ENCODE results near the gene CRYBB1.

CRYBB1 gene

DNA sequence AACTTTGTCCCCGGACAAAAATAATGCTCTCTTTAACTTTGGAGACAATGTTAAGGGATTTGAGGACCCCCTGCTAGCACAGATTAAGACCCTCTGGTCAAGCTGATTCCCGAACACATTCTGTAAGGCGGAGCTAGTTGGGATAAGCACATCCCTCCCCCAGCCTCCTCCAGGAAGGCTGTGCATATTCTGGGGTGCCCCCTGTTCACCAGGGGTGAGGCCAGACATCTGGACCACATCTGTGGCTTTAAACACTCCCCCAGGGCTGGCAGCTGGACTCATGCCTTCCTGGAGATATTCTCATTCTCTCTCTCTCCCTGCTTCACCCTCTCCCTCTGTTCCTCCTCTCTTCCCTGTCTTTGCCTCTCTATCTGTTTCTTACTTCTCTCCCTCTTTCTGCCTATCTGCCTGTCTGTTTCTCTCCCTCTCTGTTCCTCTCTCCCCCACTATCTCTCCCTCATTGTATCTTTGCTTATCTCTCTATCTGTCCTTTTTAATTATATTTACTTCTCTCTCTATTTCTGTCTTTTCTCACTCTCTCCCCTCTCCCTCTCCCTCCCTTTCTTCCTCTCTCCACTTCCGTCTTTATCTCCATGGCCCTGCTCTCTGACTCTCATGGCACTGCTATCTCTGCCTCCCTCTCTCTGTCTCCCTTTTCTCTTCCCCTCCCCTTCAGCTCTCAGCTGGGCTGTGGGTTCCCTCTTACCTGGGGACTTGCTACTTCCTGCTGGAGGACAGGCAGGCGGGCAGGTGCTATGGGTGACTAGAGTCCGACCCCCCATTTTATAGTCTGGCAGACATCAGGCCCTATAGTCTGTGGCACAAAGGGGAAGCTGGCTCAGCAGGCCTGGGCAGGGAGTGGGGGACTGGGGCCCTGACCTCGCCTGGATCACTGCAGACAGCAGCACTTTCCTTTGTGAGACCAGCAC, at the start of gene CRYBB1:
Gene CRYBB1 (minus strand): TSS at position 757 of the 929 bp plus-strand sequence. CDS start 1,708 bp downstream, outside the sequence.
- Histone ChIP-seq H3K9ac (ENCODE audit: low read length in 5 of 5) (peak within 1 kb of the TSS in 1 of 5 donors; percentile 13), H3K27ac (ENCODE audit: low read depth, low read length) (peak within 1 kb of the TSS; percentile 46), H3K9me3 (ENCODE audit: control insufficient read depth in 5 of 5, low read length in 5 of 5) (no peaks in the 10 kb centered on the region), H3K36me3 (ENCODE audit: control insufficient read depth in 5 of 5, insufficient read depth in 5 of 5, low read length in 5 of 5) (no peaks in the 10 kb centered on the region), H3K4me1 (ENCODE audit: control insufficient read depth in 5 of 5, insufficient read depth in 5 of 5, low read length in 5 of 5) (peaks cover 0 to 35% (median 7%) of the 10 kb centered on the region in 5 donors), H3K27me3 (ENCODE audit: control insufficient read depth in 5 of 5, insufficient read depth in 4 of 5, low read length in 5 of 5) (peaks cover 5 to 20% (median 10%) of the 10 kb centered on the region in 5 donors), H3K4me3 (ENCODE audit: low read depth in 1 of 5, low read length in 5 of 5) (no peak within 1 kb of the TSS)

DNA sequence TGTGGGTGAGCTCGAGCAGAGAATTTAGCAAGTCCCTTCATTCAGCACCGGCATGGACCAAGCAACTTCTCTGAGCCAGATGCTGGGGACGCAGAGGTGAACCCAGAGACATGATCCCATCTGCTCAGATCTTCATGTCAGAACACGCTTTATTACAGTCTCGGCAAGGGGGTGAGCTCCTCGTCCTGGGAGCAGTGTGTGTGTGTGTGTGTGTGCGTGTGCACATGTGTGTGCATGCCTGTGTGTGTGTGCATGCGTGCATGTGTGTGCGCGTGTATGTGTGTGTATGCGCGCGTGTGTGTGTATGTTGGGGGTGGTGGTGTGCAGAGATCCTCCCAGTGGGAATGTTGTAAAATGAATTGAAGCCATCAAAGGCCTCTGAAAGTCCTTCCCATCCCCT, 49.3 kb upstream of the CRYBB1 start:
- no peaks in the 10 kb centered on the region for H3K9me3 ChIP-seq (ENCODE audit: control insufficient read depth in 5 of 5, low read length in 5 of 5)
- H3K4me1 ChIP-seq (ENCODE audit: control insufficient read depth in 5 of 5, insufficient read depth in 5 of 5, low read length in 5 of 5): peaks cover 4 to 8% (median 5%) of the 10 kb centered on the region in 5 donors
- no peak overlapping the region for H3K4me3 ChIP-seq (ENCODE audit: low read depth in 1 of 5, low read length in 5 of 5)
- no peak overlapping the region for H3K27ac ChIP-seq (ENCODE audit: low read depth, low read length)
- peaks cover 5 to 8% (median 6%) of the 10 kb centered on the region in 5 donors for H3K27me3 ChIP-seq (ENCODE audit: control insufficient read depth in 5 of 5, insufficient read depth in 4 of 5, low read length in 5 of 5)
- no peaks in the 10 kb centered on the region for H3K36me3 ChIP-seq (ENCODE audit: control insufficient read depth in 5 of 5, insufficient read depth in 5 of 5, low read length in 5 of 5)
- H3K9ac ChIP-seq (ENCODE audit: low read length in 5 of 5): no peak overlapping the region

- Histone ChIP-seq H3K4me3 (ENCODE audit: low read depth in 1 of 5, low read length in 5 of 5) (no peak overlapping the region), H3K27me3 (ENCODE audit: control insufficient read depth in 5 of 5, insufficient read depth in 4 of 5, low read length in 5 of 5) (peaks cover 5 to 14% (median 12%) of the 10 kb centered on the region in 5 donors), H3K9me3 (ENCODE audit: control insufficient read depth in 5 of 5, low read length in 5 of 5) (no peaks in the 10 kb centered on the region), H3K4me1 (ENCODE audit: control insufficient read depth in 5 of 5, insufficient read depth in 5 of 5, low read length in 5 of 5) (peaks cover 0 to 2% (median 0%) of the 10 kb centered on the region in 5 donors), H3K9ac (ENCODE audit: low read length in 5 of 5) (no peak overlapping the region), H3K36me3 (ENCODE audit: control insufficient read depth in 5 of 5, insufficient read depth in 5 of 5, low read length in 5 of 5) (no peaks in the 10 kb centered on the region), H3K27ac (ENCODE audit: low read depth, low read length) (no peak overlapping the region)
These were observed 48.0 kb upstream of the CRYBB1 start for GRCh38 chr22:26665813-26666231.

DNA sequence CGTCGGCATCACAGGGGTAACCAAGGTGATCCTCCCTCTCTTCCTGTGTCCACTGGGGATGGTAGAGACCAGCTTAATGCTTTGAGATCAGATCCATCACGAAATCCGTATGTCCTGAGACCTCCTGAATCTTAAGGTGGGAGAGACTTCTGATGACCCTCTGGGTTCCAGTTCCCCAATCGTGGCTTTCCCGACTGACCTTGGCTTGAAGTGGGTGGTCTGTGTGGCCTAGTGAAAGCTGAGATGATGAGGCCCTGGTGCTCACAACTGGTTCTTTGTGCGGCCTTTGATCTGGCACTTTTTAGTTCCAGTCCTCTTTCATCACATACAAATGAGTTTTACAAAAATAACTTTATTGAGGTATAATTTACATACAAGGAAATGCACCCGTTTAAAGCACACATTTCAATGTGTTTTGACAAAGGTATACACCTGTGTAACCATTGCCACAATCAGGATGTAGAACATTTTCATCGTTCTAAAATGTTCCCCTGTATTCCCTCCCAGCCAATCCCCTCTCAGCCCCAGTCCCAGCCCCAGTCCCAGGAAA, 45.6 kb upstream of the CRYBB1 start:
- no peaks in the 10 kb centered on the region for H3K36me3 ChIP-seq (ENCODE audit: control insufficient read depth in 5 of 5, insufficient read depth in 5 of 5, low read length in 5 of 5)
- no peak overlapping the region for H3K9ac ChIP-seq (ENCODE audit: low read length in 5 of 5)
- H3K27ac ChIP-seq (ENCODE audit: low read depth, low read length): no peak overlapping the region
- peaks cover 8 to 28% (median 23%) of the 10 kb centered on the region in 5 donors for H3K27me3 ChIP-seq (ENCODE audit: control insufficient read depth in 5 of 5, insufficient read depth in 4 of 5, low read length in 5 of 5)
- peaks cover 0 to 8% (median 7%) of the 10 kb centered on the region in 5 donors for H3K4me1 ChIP-seq (ENCODE audit: control insufficient read depth in 5 of 5, insufficient read depth in 5 of 5, low read length in 5 of 5)
- no peaks in the 10 kb centered on the region for H3K9me3 ChIP-seq (ENCODE audit: control insufficient read depth in 5 of 5, low read length in 5 of 5)
- no peak overlapping the region for H3K4me3 ChIP-seq (ENCODE audit: low read depth in 1 of 5, low read length in 5 of 5)

GRCh38 chr22:26662160-26662559, 44.3 kb upstream of the CRYBB1 start:
- Histone ChIP-seq H3K27ac (ENCODE audit: low read depth, low read length) (no peak overlapping the region), H3K36me3 (ENCODE audit: control insufficient read depth in 5 of 5, insufficient read depth in 5 of 5, low read length in 5 of 5) (no peaks in the 10 kb centered on the region), H3K4me1 (ENCODE audit: control insufficient read depth in 5 of 5, insufficient read depth in 5 of 5, low read length in 5 of 5) (peaks cover 2 to 18% (median 17%) of the 10 kb centered on the region in 5 donors), H3K27me3 (ENCODE audit: control insufficient read depth in 5 of 5, insufficient read depth in 4 of 5, low read length in 5 of 5) (peaks cover 18 to 40% (median 36%) of the 10 kb centered on the region in 5 donors), H3K9me3 (ENCODE audit: control insufficient read depth in 5 of 5, low read length in 5 of 5) (no peaks in the 10 kb centered on the region), H3K9ac (ENCODE audit: low read length in 5 of 5) (no peak overlapping the region), H3K4me3 (ENCODE audit: low read depth in 1 of 5, low read length in 5 of 5) (no peak overlapping the region)

GRCh38 chr22:26660961-26661578, 43.2 kb upstream of the CRYBB1 start:
- peaks cover 2 to 21% (median 18%) of the 10 kb centered on the region in 5 donors for H3K4me1 ChIP-seq (ENCODE audit: control insufficient read depth in 5 of 5, insufficient read depth in 5 of 5, low read length in 5 of 5)
- no peaks in the 10 kb centered on the region for H3K36me3 ChIP-seq (ENCODE audit: control insufficient read depth in 5 of 5, insufficient read depth in 5 of 5, low read length in 5 of 5)
- H3K4me3 ChIP-seq (ENCODE audit: low read depth in 1 of 5, low read length in 5 of 5): no peak overlapping the region
- peaks cover 21 to 45% (median 40%) of the 10 kb centered on the region in 5 donors for H3K27me3 ChIP-seq (ENCODE audit: control insufficient read depth in 5 of 5, insufficient read depth in 4 of 5, low read length in 5 of 5)
- H3K9ac ChIP-seq (ENCODE audit: low read length in 5 of 5): no peak overlapping the region
- H3K9me3 ChIP-seq (ENCODE audit: control insufficient read depth in 5 of 5, low read length in 5 of 5): no peaks in the 10 kb centered on the region
- no peak overlapping the region for H3K27ac ChIP-seq (ENCODE audit: low read depth, low read length)

- H3K27me3 ChIP-seq (ENCODE audit: control insufficient read depth in 5 of 5, insufficient read depth in 4 of 5, low read length in 5 of 5): peaks cover 21 to 48% (median 41%) of the 10 kb centered on the region in 5 donors
- H3K9ac ChIP-seq (ENCODE audit: low read length in 5 of 5): no peak overlapping the region
- H3K27ac ChIP-seq (ENCODE audit: low read depth, low read length): no peak overlapping the region
- no peaks in the 10 kb centered on the region for H3K9me3 ChIP-seq (ENCODE audit: control insufficient read depth in 5 of 5, low read length in 5 of 5)
- H3K4me3 ChIP-seq (ENCODE audit: low read depth in 1 of 5, low read length in 5 of 5): no peak overlapping the region
- no peaks in the 10 kb centered on the region for H3K36me3 ChIP-seq (ENCODE audit: control insufficient read depth in 5 of 5, insufficient read depth in 5 of 5, low read length in 5 of 5)
- peaks cover 2 to 21% (median 18%) of the 10 kb centered on the region in 5 donors for H3K4me1 ChIP-seq (ENCODE audit: control insufficient read depth in 5 of 5, insufficient read depth in 5 of 5, low read length in 5 of 5)
These were observed 42.5 kb upstream of the CRYBB1 start for GRCh38 chr22:26660356-26660755.

- H3K27ac ChIP-seq (ENCODE audit: low read depth, low read length): no peak overlapping the region
- peaks cover 2 to 21% (median 18%) of the 10 kb centered on the region in 5 donors for H3K4me1 ChIP-seq (ENCODE audit: control insufficient read depth in 5 of 5, insufficient read depth in 5 of 5, low read length in 5 of 5)
- no peaks in the 10 kb centered on the region for H3K9me3 ChIP-seq (ENCODE audit: control insufficient read depth in 5 of 5, low read length in 5 of 5)
- peaks cover 21 to 48% (median 41%) of the 10 kb centered on the region in 5 donors for H3K27me3 ChIP-seq (ENCODE audit: control insufficient read depth in 5 of 5, insufficient read depth in 4 of 5, low read length in 5 of 5)
- peak overlapping the region in 3 of 5 donors; percentile 25 to 33 (median 30) for H3K4me3 ChIP-seq (ENCODE audit: low read depth in 1 of 5, low read length in 5 of 5)
- H3K36me3 ChIP-seq (ENCODE audit: control insufficient read depth in 5 of 5, insufficient read depth in 5 of 5, low read length in 5 of 5): no peaks in the 10 kb centered on the region
- no peak overlapping the region for H3K9ac ChIP-seq (ENCODE audit: low read length in 5 of 5)
These were observed 41.0 kb upstream of the CRYBB1 start for GRCh38 chr22:26658671-26659478.

DNA sequence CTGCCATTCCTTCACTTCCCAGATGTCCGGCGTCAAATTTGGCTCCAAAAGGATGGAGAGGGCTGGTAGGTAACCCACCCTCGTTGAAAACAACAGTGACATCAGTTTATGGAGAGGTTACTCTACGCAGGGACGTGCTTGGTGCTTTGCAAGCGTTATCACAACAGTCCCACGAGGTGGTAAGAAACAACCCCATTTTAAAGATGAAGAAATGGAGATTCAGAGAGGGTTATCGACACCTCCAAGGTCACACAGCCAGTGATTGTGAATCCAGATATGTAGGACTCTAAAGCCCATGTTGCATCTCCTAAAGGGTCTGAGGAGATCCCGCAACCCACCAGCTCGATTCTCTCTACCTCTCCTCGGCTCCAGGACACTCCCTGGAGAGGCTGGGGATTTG, 40.3 kb upstream of the CRYBB1 start:
- Histone ChIP-seq H3K4me3 (ENCODE audit: low read depth in 1 of 5, low read length in 5 of 5) (peak overlapping the region in 1 of 5 donors; percentile 25), H3K4me1 (ENCODE audit: control insufficient read depth in 5 of 5, insufficient read depth in 5 of 5, low read length in 5 of 5) (peaks cover 2 to 21% (median 18%) of the 10 kb centered on the region in 5 donors), H3K36me3 (ENCODE audit: control insufficient read depth in 5 of 5, insufficient read depth in 5 of 5, low read length in 5 of 5) (no peaks in the 10 kb centered on the region), H3K27ac (ENCODE audit: low read depth, low read length) (no peak overlapping the region), H3K27me3 (ENCODE audit: control insufficient read depth in 5 of 5, insufficient read depth in 4 of 5, low read length in 5 of 5) (peaks cover 19 to 46% (median 39%) of the 10 kb centered on the region in 5 donors), H3K9ac (ENCODE audit: low read length in 5 of 5) (no peak overlapping the region), H3K9me3 (ENCODE audit: control insufficient read depth in 5 of 5, low read length in 5 of 5) (no peaks in the 10 kb centered on the region)

Measured in subcutaneous abdominal adipose tissue (tissue), 5 donors.